Fibroblast of pulmonary artery (primary cell): ENCODE measurements around the gene LRRC4C.

ENCODE experiments used
- DNase-seq: peaks from one replicate; pipeline ENCODE4 v3.0.0-alpha.2; 2010; ENCODE audit warnings: low read depth
- H3K4me3 ChIP-seq: replicated peaks from 2 replicates; pipeline ENCODE4 v1.5.1; 2011; ENCODE audit warnings: low read depth, mild to moderate bottlenecking, control low read depth, low read length, moderate library complexity
- CTCF ChIP-seq: IDR thresholded peaks from 2 replicates; pipeline ENCODE4 v1.5.1; 2011; ENCODE audit warnings: mild to moderate bottlenecking, control low read depth, low read length, inconsistent platforms; ENCODE audit errors: missing control alignments

Gene LRRC4C

GRCh38 chr11:40842750-40843339 lies 616.6 kb downstream of the LRRC4C start:
- H3K4me3 ChIP-seq = no peak overlapping the region
- no peak for DNase-seq
- no peak for TF ChIP-seq CTCF

GRCh38 chr11:40841231-40841630 lies 618.2 kb downstream of the LRRC4C start:
- no peak for TF ChIP-seq CTCF
- H3K4me3 ChIP-seq = no peak overlapping the region
- no peak for DNase-seq

GRCh38 chr11:40838181-40838683 lies 621.2 kb downstream of the LRRC4C start:
- no peak for TF ChIP-seq CTCF
- no peak for DNase-seq
- H3K4me3 ChIP-seq = no peak overlapping the region

- no peak for TF ChIP-seq CTCF
- no peak for DNase-seq
- H3K4me3 ChIP-seq = no peak overlapping the region
These were observed 632.3 kb downstream of the LRRC4C start for GRCh38 chr11:40827116-40827515.

- H3K4me3 ChIP-seq = no peak overlapping the region
- no peak for TF ChIP-seq CTCF
- no peak for DNase-seq
These were observed 632.9 kb downstream of the LRRC4C start for GRCh38 chr11:40826601-40827000.

GRCh38 chr11:40825201-40825834 lies 634.1 kb downstream of the LRRC4C start:
- no peak overlapping the region for H3K4me3 ChIP-seq
- no peak for DNase-seq
- no peak for TF ChIP-seq CTCF

- no peak for DNase-seq
- H3K4me3 ChIP-seq = no peak overlapping the region
- no peak for TF ChIP-seq CTCF
These were observed 640.2 kb downstream of the LRRC4C start for GRCh38 chr11:40819230-40819629.
